Measurements from ENCODE around the gene SP140L. TPM values are rescaled to one million over a fixed set of nuclear protein-coding genes. Genes with fewer than 3 reads are reported as not detected.

The SP140L gene
- polyA plus RNA-seq, 3 donors, result 6.5 to 23.7 (median 8.5) TPM

GRCh38 chr2:230325316-230326243 lies 1.4 kb upstream of the SP140L start:
- H3K4me1 ChIP-seq (ENCODE audit: control insufficient read depth in 1 of 2, insufficient read depth in 2 of 2, low read length in 2 of 2), result peaks cover 40 to 65% of the 10 kb centered on the region in 2 donors
- intact Hi-C loops (cut with micrococcal nuclease), result loop anchor here (5.0 to 10.0 kb wide), 5 partner anchors 87 to 401 kb away; partner anchors contain the start of genes FBXO36 (in 1 of the 2), SP100 (in 1 of the 2), SP110 (in 1 of the 2) and TRIP12 (in 1 of the 2)
- WGBS (ENCODE audit: insufficient coverage), result 100% methylated on average over 4 of the region's 9 CpGs

More at GRCh38 chr2:230325316-230326243, 1.4 kb upstream of the SP140L start:
- Mint-ChIP-seq H3K27ac (peak overlapping the region in 5 of 7 donors; percentile 20 to 100 (median 99)), H3K36me3 (peaks cover 0 to 16% of the 10 kb centered on the region in 2 donors), H3K9me3 (peaks cover 6 to 21% (median 11%) of the 10 kb centered on the region in 7 donors), H3K4me3 (no peak overlapping the region), H3K27me3 (ENCODE audit: low read depth in 3 of 3) (peaks cover 0 to 8% (median 2%) of the 10 kb centered on the region in 3 donors), H3K4me1 (peaks cover 61% of the 10 kb centered on the region)
- H3K4me3 ChIP-seq (replicated peaks in 1 of 3; ENCODE audit: low read depth in 2 of 3, low read length in 3 of 3), result peak overlapping the region in 1 of 3 experiments; percentile 72
- no peak for TF ChIP-seq CTCF (IDR thresholded peaks at IDR 0.05)
- no peaks in the 10 kb centered on the region for H3K36me3 ChIP-seq (replicated peaks in 1 of 2; ENCODE audit: control insufficient read depth in 1 of 2, insufficient read depth in 2 of 2, low read length in 2 of 2)
- H3K79me2 ChIP-seq (ENCODE audit: insufficient read depth, low read length), result peaks cover 22% of the 10 kb centered on the region
- no peak for DNase-seq
- H3K27ac ChIP-seq (ENCODE audit: low read depth in 1 of 2, low read length in 2 of 2), result peak overlapping the region in 1 of 2 donors; percentile 99
- H3K9me3 ChIP-seq (replicated peaks in 1 of 2; ENCODE audit: control insufficient read depth in 1 of 2, insufficient read depth in 1 of 2, low read length in 2 of 2), result peaks cover 0 to 10% of the 10 kb centered on the region in 2 donors
- H3K9ac ChIP-seq (ENCODE audit: insufficient read depth, low read length, poor library complexity, severe bottlenecking), result no peak overlapping the region
- H3K27me3 ChIP-seq (ENCODE audit: control insufficient read depth in 2 of 2, insufficient read depth in 2 of 2, low read length in 2 of 2), result no peaks in the 10 kb centered on the region
- H4K20me1 ChIP-seq (ENCODE audit: insufficient read depth, low read length), result peaks cover under 1% of the 10 kb centered on the region
- H2AFZ ChIP-seq (ENCODE audit: insufficient read depth, low read depth, low read length, poor library complexity, severe bottlenecking), result no peak overlapping the region
- H3K4me2 ChIP-seq (replicated peaks; ENCODE audit: extremely low read depth, low read length, poor library complexity, severe bottlenecking), result no peak overlapping the region
